ENCODE results near the gene KLHL28.

KLHL28 gene

GRCh38 chr14:44961554-44962333, at the start of gene KLHL28, which contains the start of gene TOGARAM1:
Gene KLHL28 (minus strand): TSS chr14:44961947. CDS start chr14:44945928, 16,019 bp downstream.
Gene TOGARAM1 (plus strand): TSS chr14:44962190. CDS start chr14:44962422, 232 bp downstream.
- peak; percentile 99 for DNase-seq

- DNase-seq, result no peak
Observed at GRCh38 chr14:45003924-45004323, 42.2 kb upstream of the KLHL28 start.

GRCh38 chr14:44995770-44996294, 34.1 kb upstream of the KLHL28 start:
- DNase-seq, result no peak

GRCh38 chr14:44995196-44995595, 33.4 kb upstream of the KLHL28 start:
- DNase-seq, result no peak

GRCh38 chr14:44990533-44990932, 28.8 kb upstream of the KLHL28 start:
- no peak for DNase-seq

- no peak for DNase-seq
Observed at GRCh38 chr14:44989497-44990440, 28.0 kb upstream of the KLHL28 start.

GRCh38 chr14:44988694-44989093, 26.9 kb upstream of the KLHL28 start:
- DNase-seq, result peak in 1 of 2 experiments; percentile 6

- no peak for DNase-seq
Observed at GRCh38 chr14:44982594-44982993, 20.8 kb upstream of the KLHL28 start.

- peak in 1 of 2 experiments; percentile 32 for DNase-seq
Observed at GRCh38 chr14:44981198-44981597, 19.5 kb upstream of the KLHL28 start.

GRCh38 chr14:44979740-44980356, 18.1 kb upstream of the KLHL28 start:
- DNase-seq, result peak in 1 of 2 experiments; percentile 56

GRCh38 chr14:44979273-44979672, 17.5 kb upstream of the KLHL28 start:
- DNase-seq, result no peak

- DNase-seq, result no peak
Observed at GRCh38 chr14:44971459-44971858, 9.7 kb upstream of the KLHL28 start.

GRCh38 chr14:44970907-44971306, 9.2 kb upstream of the KLHL28 start:
- DNase-seq, result no peak

- no peak for DNase-seq
Observed at GRCh38 chr14:44968714-44969113, 7.0 kb upstream of the KLHL28 start.

GRCh38 chr14:44966601-44967336, 5.0 kb upstream of the KLHL28 start:
- no peak for DNase-seq

GRCh38 chr14:44963775-44964380, 2.1 kb upstream of the KLHL28 start:
- peak in 1 of 2 experiments; percentile 25 for DNase-seq

GRCh38 chr14:44963044-44963528, 1.3 kb upstream of the KLHL28 start:
- DNase-seq, result no peak

GRCh38 chr14:44962334-44963043, 742 bp upstream of the KLHL28 start:
- peak in 1 of 2 experiments; percentile 66 for DNase-seq

- peak; percentile 38 to 42 for DNase-seq
Observed at GRCh38 chr14:44961151-44961553, 595 bp downstream of the KLHL28 start.

GRCh38 chr14:44960646-44961045, 1.1 kb downstream of the KLHL28 start:
- DNase-seq, result no peak

GRCh38 chr14:44960146-44960545, 1.6 kb downstream of the KLHL28 start:
- no peak for DNase-seq
